Placental pericyte (primary cell): ENCODE measurements around the gene HMOX2. TPM values are rescaled to one million over a fixed set of nuclear protein-coding genes. Genes with fewer than 3 reads are reported as not detected.

Experiments used
- small RNA-seq: library from RNA; depleted of rRNA; stranded (forward); fragments of <200 nt; gene quantifications from one replicate; pipeline ENCODE3, GENCODE V24; 2012; ENCODE audit warnings: low replicate concordance
- total RNA-seq: library from RNA; depleted of rRNA; stranded (reverse); fragments of >200 nt; gene quantifications from 2 replicates; pipeline ENCODE4 v1.2.3, GENCODE V29; 2012

Gene HMOX2, protein sequence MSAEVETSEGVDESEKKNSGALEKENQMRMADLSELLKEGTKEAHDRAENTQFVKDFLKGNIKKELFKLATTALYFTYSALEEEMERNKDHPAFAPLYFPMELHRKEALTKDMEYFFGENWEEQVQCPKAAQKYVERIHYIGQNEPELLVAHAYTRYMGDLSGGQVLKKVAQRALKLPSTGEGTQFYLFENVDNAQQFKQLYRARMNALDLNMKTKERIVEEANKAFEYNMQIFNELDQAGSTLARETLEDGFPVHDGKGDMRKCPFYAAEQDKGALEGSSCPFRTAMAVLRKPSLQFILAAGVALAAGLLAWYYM
- 57.1 and 68.4 TPM in 2 replicates for total RNA-seq

DNA sequence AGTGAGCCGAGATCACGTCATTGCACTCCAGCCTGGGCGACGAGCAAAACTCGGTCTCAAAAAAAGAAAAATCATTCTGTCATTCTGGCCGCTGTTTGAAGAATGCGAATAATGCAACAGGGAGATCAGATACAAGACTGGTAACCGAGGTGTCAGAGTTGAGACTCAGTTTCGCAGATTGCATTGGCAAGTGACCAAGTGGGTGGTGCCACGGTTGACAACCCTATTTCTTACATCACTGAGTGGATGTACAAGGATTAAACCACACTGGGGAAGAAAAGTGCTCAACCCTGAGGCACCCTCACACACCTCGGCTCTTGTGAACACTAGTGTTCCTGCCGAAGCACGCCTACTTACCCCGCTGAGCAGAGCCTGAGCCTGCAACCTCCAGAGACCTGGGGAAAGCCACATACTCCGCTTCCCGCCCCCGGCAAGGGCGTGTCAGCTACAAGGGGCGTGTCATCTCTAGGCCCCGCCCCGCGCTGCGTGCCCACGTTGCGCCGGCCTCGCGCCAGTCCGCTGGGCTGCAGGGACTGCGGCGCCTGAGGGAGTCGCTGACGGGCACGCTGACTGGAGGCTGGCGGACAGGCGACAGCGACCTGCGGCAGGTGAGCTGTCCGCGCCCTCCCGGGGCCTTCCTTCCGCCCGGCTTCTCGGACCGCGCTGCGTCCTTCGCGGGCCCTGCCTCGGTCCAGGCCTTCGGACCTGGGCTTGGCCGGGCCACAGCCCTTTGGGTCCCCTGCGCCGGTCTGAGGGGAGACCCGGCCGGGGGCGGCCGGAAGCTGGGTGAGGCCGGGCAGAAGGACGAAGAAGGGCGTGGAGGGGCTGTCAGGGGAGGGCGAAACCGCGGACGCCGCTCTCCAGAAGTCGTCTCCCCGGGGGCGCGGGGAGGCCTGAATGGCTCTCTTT lies at the start of gene HMOX2:
TSS of gene HMOX2 (plus strand) at position 519 of the 909 bp plus-strand sequence. CDS start 29,127 bp downstream, outside the sequence.

DNA sequence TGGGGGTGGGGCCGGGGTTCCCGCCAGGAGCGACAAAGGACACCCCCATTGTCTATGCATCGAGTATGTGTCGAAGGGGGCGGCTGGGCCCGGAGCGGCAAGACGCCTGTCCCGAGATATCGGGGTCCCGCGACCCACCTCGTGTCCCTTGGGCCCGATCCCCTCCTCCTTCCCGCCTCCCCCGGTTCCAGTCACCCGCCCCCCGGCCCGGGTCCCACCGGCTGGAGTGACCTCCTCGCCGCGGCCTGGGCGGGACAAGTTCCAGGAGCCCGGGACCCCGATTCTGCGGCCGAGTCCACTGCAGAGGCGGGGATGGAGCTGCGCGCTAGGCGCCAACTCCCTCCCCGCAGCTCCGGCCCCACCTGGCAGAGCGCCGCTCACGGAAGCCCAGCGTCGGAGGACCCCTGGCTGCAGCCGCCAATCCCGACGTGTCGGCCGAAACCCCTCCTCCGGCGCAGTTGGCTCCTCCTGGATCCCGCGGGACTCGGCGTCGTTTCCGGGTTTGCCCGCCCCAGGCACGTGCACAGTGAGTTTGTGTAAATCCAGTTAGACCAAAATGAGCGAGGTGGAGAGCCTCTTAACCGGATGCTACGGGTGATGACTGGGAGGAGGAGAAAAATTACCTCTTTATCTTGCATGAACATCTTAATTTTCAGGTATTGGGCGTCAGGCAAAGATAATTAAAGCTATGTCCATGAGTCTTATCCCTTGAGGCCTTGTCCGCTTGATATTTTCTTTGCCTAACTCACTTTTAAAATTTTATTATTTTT lies 1.8 kb upstream of the HMOX2 start, which contains the start of gene NMRAL1:
TSS of gene NMRAL1 (minus strand) at position 434 of the 770 bp plus-strand sequence. CDS start 493 bp downstream, outside the sequence.

DNA sequence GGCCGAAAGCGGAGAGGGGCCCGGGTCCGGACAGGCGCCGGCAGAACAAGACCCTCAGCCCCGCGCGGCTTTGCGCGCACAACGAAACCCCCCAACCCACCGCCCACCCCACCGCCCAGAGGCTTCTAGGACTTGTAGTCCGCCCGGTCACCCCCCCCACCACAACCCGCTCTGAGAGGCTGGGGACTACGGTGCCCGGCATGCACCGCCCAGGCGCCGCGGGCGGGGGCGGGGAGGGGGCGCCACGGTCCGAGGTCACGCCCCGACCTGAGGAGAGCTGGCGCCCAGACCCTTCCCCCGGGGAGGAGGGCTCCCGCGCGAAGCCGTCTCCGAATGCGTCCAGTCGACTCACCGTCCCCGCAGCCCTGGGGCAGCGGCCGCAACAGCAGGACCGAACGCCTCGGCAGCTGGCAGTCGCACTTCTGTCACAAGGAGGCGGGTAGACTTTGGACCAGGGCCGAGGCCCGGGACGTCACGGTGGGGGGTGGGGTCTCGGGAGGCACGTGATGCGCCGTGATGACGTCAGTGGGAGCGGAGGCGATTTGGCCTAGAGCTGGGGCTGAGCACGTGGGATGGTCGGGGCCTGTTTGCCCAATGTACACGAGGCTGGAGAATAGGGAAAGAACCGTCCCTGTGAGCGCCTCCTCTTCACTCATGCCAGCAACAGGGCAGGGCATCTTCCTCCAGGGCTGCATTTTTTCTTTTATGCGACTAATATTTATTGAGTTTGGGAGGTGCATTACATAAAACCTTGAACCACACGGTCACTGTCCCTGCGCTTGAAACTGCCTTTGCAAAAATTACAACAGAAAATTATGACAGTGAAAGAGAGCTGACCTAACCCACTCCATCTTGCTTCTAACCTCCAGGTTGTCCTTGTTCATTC lies 62.4 kb downstream of the HMOX2 start, which contains the start of gene CDIP1:
TSS of gene CDIP1 (minus strand) at position 424 of the 886 bp plus-strand sequence. CDS start 24,643 bp downstream, outside the sequence.

DNA sequence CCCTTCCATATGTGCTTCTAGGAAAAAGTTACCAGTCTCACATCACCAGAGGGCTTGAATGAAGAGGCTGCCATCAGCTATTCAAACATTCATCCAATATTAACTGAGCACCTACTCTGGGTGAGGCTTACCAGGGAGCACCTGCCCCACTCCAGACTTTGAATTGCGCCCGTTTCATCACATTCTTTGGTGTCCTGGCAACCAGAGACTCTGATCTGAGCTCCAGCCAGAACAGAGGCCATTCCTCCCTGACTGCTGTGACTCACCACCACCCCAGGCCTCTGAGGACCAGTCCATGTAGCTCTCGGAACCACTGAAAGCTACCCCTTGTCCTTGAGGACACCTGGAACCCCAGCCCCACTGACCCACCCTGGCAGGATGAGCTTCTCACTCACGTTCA lies 79.9 kb downstream of the HMOX2 start, which contains the start of gene C16orf96:
TSS of gene C16orf96 (plus strand) at position 229 of the 400 bp plus-strand sequence. CDS start at position 379, 150 bp downstream.

Small RNA genes lying within 50 kb of the gene (small RNA-seq; reads per million reads assigned to genes)
- not detected for gene AC012676.2

Other genes with a start within 250 kb of the HMOX2 start
- gene SRL, start 234.3 kb upstream of the HMOX2 start, total RNA-seq, result not detected in 2 replicates
- gene TFAP4, start 203.4 kb upstream of the HMOX2 start, total RNA-seq, result 8.1 and 10.0 TPM in 2 replicates
- 3.7 and 5.3 TPM in 2 replicates for gene GLIS2, start 160.3 kb upstream of the HMOX2 start, total RNA-seq
- gene PAM16, start 125.1 kb upstream of the HMOX2 start, total RNA-seq, result 19.9 and 28.2 TPM in 2 replicates
- gene VASN, start 104.5 kb upstream of the HMOX2 start, total RNA-seq, result 142 and 358 TPM in 2 replicates
- gene CORO7, start 59.8 kb upstream of the HMOX2 start, total RNA-seq, result 26.9 and 30.5 TPM in 2 replicates
- gene DNAJA3, start 50.5 kb upstream of the HMOX2 start, total RNA-seq, result 50.8 and 63.1 TPM in 2 replicates
- 66.7 and 85.1 TPM in 2 replicates for gene NMRAL1, start 1.8 kb upstream of the HMOX2 start, total RNA-seq
- 13.9 and 19.0 TPM in 2 replicates for gene CDIP1, start 62.4 kb downstream of the HMOX2 start, total RNA-seq
- gene C16orf96, start 79.9 kb downstream of the HMOX2 start, total RNA-seq, result under 0.01 TPM in 2 replicates
- 11.4 and 12.2 TPM in 2 replicates for gene UBALD1, start 138.5 kb downstream of the HMOX2 start, total RNA-seq
- 53.0 and 56.8 TPM in 2 replicates for gene MGRN1, start 148.4 kb downstream of the HMOX2 start, total RNA-seq
- 18.2 and 23.2 TPM in 2 replicates for gene NUDT16L1, start 217.2 kb downstream of the HMOX2 start, total RNA-seq